ENCODE results near the gene RNF8. TPM values are rescaled to one million over a fixed set of nuclear protein-coding genes. Genes with fewer than 3 reads are reported as not detected.

RNF8 gene
- total and polyA plus RNA-seq, 11 donors = 10.3 to 20.6 (median 15.9) TPM

DNA sequence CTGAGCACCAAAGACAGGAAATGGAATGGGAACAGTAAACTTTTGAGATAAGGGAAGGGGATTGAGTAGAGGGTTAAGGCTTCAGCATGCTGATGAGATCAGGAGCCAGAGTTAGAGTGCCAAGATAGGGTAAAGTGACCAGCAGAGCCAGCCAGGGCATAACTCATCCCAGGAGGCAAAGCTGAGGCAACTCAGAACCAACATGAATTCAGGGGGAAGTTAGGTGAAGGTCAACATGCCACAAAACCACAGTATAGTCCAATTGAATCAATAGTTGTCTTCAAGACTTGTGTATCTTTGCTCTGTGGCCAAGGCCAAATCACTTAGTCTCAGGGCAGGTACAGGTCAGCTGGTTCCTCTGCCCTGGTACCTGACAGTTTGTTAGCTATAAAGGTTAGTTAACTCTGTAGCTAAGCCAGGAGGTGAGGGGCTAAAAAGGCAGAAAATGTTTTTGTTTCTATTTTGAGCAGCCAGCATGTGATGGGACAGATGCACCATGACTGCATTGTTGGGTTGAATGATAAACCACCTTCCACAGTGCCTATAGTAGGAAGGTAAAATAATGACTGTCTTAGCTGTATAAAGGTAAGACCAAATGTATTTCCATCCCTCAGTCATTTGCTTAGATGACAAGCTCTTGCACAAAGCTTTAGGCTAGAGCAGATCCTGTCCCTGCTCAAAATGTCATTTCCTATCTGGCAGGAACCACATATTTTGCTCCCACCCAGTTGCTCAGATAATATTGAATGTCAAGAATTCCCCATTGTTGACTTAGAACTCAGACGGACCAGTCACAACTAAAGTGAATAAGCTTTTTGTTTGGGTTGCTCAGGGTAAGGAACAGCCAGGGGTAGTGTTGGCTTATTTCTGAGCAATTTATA, 15.8 kb downstream of the RNF8 start:
- Histone ChIP-seq H3K9me3 (no peaks in the 10 kb centered on the region), H3K4me3 (no peak overlapping the region), H3K27ac (peak overlapping the region in 9 of 12 donors; percentile 9 to 64 (median 36)), H3K27me3 (no peaks in the 10 kb centered on the region), H3K4me1 (peaks cover 0 to 55% (median 28%) of the 10 kb centered on the region in 12 donors), H3K36me3 (peaks cover 0 to 47% (median 28%) of the 10 kb centered on the region in 9 donors)
- intact Hi-C loops (cut with DNase I) = loop anchor here in 3 of 10 donors (5.0 kb wide), 3 partner anchors 63 to 323 kb away; partner anchors contain the start of gene CMTR1 (in 1 of the 3)
- TF ChIP-seq, protein P1, sequence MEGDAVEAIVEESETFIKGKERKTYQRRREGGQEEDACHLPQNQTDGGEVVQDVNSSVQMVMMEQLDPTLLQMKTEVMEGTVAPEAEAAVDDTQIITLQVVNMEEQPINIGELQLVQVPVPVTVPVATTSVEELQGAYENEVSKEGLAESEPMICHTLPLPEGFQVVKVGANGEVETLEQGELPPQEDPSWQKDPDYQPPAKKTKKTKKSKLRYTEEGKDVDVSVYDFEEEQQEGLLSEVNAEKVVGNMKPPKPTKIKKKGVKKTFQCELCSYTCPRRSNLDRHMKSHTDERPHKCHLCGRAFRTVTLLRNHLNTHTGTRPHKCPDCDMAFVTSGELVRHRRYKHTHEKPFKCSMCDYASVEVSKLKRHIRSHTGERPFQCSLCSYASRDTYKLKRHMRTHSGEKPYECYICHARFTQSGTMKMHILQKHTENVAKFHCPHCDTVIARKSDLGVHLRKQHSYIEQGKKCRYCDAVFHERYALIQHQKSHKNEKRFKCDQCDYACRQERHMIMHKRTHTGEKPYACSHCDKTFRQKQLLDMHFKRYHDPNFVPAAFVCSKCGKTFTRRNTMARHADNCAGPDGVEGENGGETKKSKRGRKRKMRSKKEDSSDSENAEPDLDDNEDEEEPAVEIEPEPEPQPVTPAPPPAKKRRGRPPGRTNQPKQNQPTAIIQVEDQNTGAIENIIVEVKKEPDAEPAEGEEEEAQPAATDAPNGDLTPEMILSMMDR (IDR thresholded peaks at IDR 0.05) = no peak
- no peak for TF ChIP-seq POLR2A (IDR thresholded peaks at IDR 0.05)
- ATAC-seq (peak in 3 of 4 donors; percentile 64 to 79 (median 78)), DNase-seq (no peak)
- 20 to 48% (median 37%) methylated on average over 1 of the region's 1 CpG for WGBS, 4 donors

- no peak overlapping the region for H3K4me3 ChIP-seq
- no peaks in the 10 kb centered on the region for H3K27me3 ChIP-seq
- WGBS, 4 donors = 56 to 80% (median 66%) methylated on average over 4 of the region's 4 CpGs
- peak in 1 of 4 donors; percentile 44 for ATAC-seq
- H3K27ac ChIP-seq = peak overlapping the region in 1 of 12 donors; percentile 56
- H3K9me3 ChIP-seq = no peaks in the 10 kb centered on the region
- peaks cover 0 to 48% (median 25%) of the 10 kb centered on the region in 12 donors for H3K4me1 ChIP-seq
- TF ChIP-seq, protein P1 (IDR thresholded peaks at IDR 0.05) = no peak
- no peak for TF ChIP-seq POLR2A (IDR thresholded peaks at IDR 0.05)
- H3K36me3 ChIP-seq = peaks cover 0 to 60% (median 44%) of the 10 kb centered on the region in 9 donors
- intact Hi-C loops (cut with DNase I) = no loop called here
- no peak for DNase-seq
Observed at GRCh38 chr6:37371154-37372083, 17.6 kb downstream of the RNF8 start.

DNA sequence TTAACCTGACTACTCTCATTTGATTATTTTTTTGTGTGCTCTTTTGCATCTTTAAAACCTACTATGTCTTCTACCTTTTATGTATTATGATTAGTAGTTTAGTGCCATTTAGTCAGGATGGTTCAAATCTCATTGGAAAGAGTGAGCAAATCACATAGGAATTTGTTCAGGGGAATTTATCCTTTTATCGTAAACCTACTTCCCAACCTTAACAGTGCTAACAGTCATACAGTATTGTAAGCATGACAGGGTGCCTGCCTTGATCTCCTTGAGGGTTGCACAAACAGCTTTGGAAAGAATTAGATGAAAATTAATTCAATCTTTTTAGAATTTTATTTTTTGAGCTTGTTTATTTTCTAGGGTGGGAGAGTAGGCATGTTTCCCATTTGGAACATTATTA, 18.3 kb downstream of the RNF8 start:
- H3K4me3 ChIP-seq = no peak overlapping the region
- H3K36me3 ChIP-seq = peaks cover 0 to 67% (median 50%) of the 10 kb centered on the region in 9 donors
- 80 to 93% (median 88%) methylated on average over 1 of the region's 1 CpG for WGBS, 4 donors
- no peaks in the 10 kb centered on the region for H3K9me3 ChIP-seq
- intact Hi-C loops (cut with DNase I) = no loop called here
- ATAC-seq (no peak), DNase-seq (no peak)
- TF ChIP-seq POLR2A (IDR thresholded peaks at IDR 0.05) = no peak
- TF ChIP-seq, protein P1 (IDR thresholded peaks at IDR 0.05) = no peak
- no peaks in the 10 kb centered on the region for H3K27me3 ChIP-seq
- H3K27ac ChIP-seq = no peak overlapping the region
- H3K4me1 ChIP-seq = peaks cover 0 to 41% (median 19%) of the 10 kb centered on the region in 12 donors

All from heart left ventricle (tissue), 16 donors.